ENCODE data around the gene ACOX2.

GRCh38 chr3:58570851-58571250 is 33.9 kb upstream of the ACOX2 start:
- TF ChIP-seq CTCF (conservative IDR thresholded peaks at IDR 0.05; ENCODE audit: low read length) (no peak), EZH2phosphoT487 (IDR thresholded peaks at IDR 0.05; ENCODE audit: borderline replicate concordance) (no peak)
